Esophagus squamous epithelium (tissue), 5 donors: ENCODE data around the gene H19. TPM values are rescaled to one million over a fixed set of nuclear protein-coding genes. Genes with fewer than 3 reads are reported as not detected.

Experiments used
- DNase-seq: peaks from one replicate; lab custom pipeline; 2025; lab: John Stamatoyannopoulos, UW
- H3K27ac ChIP-seq, 4 donors: fragments of 200-600 bp; sonication (generic); one replicate each; pipeline ENCODE4 v1.5.1; 2016 to 2019; ENCODE audit warnings: mild to moderate bottlenecking in 1 of 4
- H3K27me3 ChIP-seq, 4 donors: fragments of 200-600 bp; sonication (generic); 1 replicate in 3 of 4; 2 replicates in 1 of 4; pipeline versions ENCODE4 v1.5.1 to v1.6.0; 2017 to 2021; ENCODE audit warnings: antibody characterized with exemption in 1 of 4
- H3K36me3 ChIP-seq, 3 donors: fragments of 200-600 bp; sonication (generic); one replicate each; pipeline ENCODE4 v1.5.1; 2016 to 2019
- H3K4me1 ChIP-seq, 3 donors: fragments of 200-600 bp; sonication (generic); one replicate each; pipeline ENCODE4 v1.5.1; 2017 to 2019
- H3K4me3 ChIP-seq, 4 donors: fragments of 200-600 bp; sonication (generic); 1 replicate in 3 of 4; 2 replicates in 1 of 4; pipeline ENCODE4 v1.5.1; 2016 to 2019; ENCODE audit warnings: mild to moderate bottlenecking in 2 of 4, moderate library complexity in 1 of 4
- H3K9me3 ChIP-seq, 3 donors: fragments of 200-600 bp; sonication (generic); one replicate each; pipeline ENCODE4 v1.5.1; 2016 to 2019
- POLR2A ChIP-seq, 4 donors: fragments of 450-650 bp; IDR thresholded peaks; one replicate each; pipeline ENCODE4 v1.6.1; 2017; ENCODE audit warnings: antibody characterized with exemption in 4 of 4, mild to moderate bottlenecking in 4 of 4, moderate library complexity in 3 of 4
- WGBS, 2 donors: methylation state at CpG; one replicate each; pipeline ENCODE4 v1.1.5; 2018; 5-methylcytosine and 5-hydroxymethylcytosine counted together
- intact Hi-C: fragments of 100-400 bp; cut with DNase I; formaldehyde crosslinking; loops from one replicate; pipeline ENCODE4 v1.15.0; 2022
- total RNA-seq, 4 donors: library from RNA; depleted of rRNA; stranded (reverse); fragments of >200 nt; gene quantifications; one replicate each; pipeline ENCODE4 v1.1.0, GENCODE V29; 2016
- TF ChIP-seq, protein P1 (sequence below), 6 experiments: fragments of 450-650 bp in 4 of 6; fragments of 200-600 bp in 2 of 6; sonication (generic) in 2 of 6; IDR thresholded peaks; one replicate each; pipeline ENCODE4 v1.5.1; 2016 to 2019; ENCODE audit warnings: antibody characterized with exemption in 6 of 6, mild to moderate bottlenecking in 4 of 6, moderate library complexity in 4 of 6
- donor health status: DM: yes; HTN: yes; CAD: no.

Gene H19
- total RNA-seq, 4 donors from 2014 or later, result 4.7 to 121 (median 47.8) TPM

DNA sequence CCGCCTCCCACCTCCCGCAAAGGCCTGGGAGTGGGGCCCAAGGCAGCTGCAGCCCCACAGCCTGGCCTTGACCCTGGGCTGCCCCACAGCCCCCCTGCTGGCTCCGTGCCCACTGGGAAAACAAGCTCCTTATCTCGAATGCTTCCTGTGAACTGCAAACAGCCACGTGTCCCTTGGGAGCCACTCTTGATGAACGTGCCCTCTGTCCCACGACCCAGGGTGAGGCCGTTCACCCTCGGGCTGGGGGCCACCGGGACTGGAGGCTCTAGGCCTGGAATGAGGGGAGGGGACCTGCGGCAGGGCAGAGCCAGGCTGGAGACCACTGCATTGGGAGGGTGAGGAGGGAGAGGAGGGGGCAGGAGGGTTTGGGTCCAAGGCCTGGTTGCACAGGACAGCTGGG, 9.5 kb downstream of the H19 start:
- Histone ChIP-seq H3K27me3 (no peaks in the 10 kb centered on the region), H3K9me3 (no peaks in the 10 kb centered on the region), H3K27ac (no peak overlapping the region), H3K36me3 (no peaks in the 10 kb centered on the region), H3K4me1 (no peaks in the 10 kb centered on the region), H3K4me3 (no peak overlapping the region)
- TF ChIP-seq POLR2A (IDR thresholded peaks at IDR 0.05), result no peak
- TF ChIP-seq, protein P1, sequence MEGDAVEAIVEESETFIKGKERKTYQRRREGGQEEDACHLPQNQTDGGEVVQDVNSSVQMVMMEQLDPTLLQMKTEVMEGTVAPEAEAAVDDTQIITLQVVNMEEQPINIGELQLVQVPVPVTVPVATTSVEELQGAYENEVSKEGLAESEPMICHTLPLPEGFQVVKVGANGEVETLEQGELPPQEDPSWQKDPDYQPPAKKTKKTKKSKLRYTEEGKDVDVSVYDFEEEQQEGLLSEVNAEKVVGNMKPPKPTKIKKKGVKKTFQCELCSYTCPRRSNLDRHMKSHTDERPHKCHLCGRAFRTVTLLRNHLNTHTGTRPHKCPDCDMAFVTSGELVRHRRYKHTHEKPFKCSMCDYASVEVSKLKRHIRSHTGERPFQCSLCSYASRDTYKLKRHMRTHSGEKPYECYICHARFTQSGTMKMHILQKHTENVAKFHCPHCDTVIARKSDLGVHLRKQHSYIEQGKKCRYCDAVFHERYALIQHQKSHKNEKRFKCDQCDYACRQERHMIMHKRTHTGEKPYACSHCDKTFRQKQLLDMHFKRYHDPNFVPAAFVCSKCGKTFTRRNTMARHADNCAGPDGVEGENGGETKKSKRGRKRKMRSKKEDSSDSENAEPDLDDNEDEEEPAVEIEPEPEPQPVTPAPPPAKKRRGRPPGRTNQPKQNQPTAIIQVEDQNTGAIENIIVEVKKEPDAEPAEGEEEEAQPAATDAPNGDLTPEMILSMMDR (IDR thresholded peaks at IDR 0.05), result no peak
- no CpG with 5 or more reads among the region's 11 CpGs for WGBS, 2 donors
- DNase-seq, result no peak
- intact Hi-C loops, result no loop called here

DNA sequence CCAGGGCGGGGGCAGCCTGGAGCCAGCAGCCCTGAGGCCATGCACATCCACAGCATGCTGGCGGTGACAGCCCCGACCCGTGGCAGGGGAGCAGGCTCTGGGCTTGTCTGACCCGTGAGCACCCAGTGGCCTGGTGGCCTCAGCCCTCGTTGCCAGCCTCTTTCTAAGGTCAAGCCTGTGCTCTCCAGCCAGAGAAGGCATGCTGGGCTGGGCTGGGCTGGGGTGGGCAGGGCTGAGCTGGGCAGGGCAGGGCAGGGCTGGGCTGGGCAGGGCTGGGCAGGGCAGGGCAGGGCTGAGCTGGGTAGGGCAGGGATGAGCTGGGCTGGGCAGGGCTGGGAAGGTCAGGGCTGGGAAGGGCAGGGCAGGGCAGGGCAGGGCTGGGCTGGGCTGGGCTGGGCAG, 10.6 kb downstream of the H19 start:
- intact Hi-C loops, result no loop called here
- H3K9me3 ChIP-seq, result no peaks in the 10 kb centered on the region
- H3K4me1 ChIP-seq, result no peaks in the 10 kb centered on the region
- no peaks in the 10 kb centered on the region for H3K36me3 ChIP-seq
- no peak overlapping the region for H3K27ac ChIP-seq
- no peaks in the 10 kb centered on the region for H3K27me3 ChIP-seq
- no peak for DNase-seq
- WGBS, 2 donors, result no CpG with 5 or more reads among the region's 6 CpGs
- no peak overlapping the region for H3K4me3 ChIP-seq
- TF ChIP-seq, protein P1 (IDR thresholded peaks at IDR 0.05), result no peak
- no peak for TF ChIP-seq POLR2A (IDR thresholded peaks at IDR 0.05)

DNA sequence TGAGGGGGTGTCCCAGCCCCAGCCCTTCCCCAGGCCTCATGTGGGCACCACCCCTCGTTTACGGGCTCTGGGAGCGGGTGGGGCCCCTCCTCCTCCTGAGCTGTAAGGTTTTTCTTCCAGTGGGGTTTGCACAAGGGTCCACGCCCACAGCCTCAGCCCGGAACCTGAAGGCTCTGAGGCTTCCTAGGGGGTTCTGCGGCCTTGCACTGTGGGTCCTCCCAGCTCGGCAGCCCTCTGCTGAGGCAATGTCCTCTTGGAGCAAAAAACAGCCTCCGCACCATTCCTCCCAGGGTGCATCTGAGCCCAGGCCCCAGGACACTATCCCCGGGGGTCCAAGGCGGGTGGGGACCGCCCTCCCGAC, 14.1 kb downstream of the H19 start:
- no peak for TF ChIP-seq POLR2A (IDR thresholded peaks at IDR 0.05)
- TF ChIP-seq, protein P1 (IDR thresholded peaks at IDR 0.05), result no peak
- DNase-seq, result no peak
- no CpG with 5 or more reads among the region's 12 CpGs for WGBS, 2 donors
- intact Hi-C loops, result no loop called here
- no peaks in the 10 kb centered on the region for H3K4me1 ChIP-seq
- no peak overlapping the region for H3K4me3 ChIP-seq
- H3K36me3 ChIP-seq, result no peaks in the 10 kb centered on the region
- H3K27ac ChIP-seq, result no peak overlapping the region
- H3K9me3 ChIP-seq, result no peaks in the 10 kb centered on the region
- no peaks in the 10 kb centered on the region for H3K27me3 ChIP-seq

DNA sequence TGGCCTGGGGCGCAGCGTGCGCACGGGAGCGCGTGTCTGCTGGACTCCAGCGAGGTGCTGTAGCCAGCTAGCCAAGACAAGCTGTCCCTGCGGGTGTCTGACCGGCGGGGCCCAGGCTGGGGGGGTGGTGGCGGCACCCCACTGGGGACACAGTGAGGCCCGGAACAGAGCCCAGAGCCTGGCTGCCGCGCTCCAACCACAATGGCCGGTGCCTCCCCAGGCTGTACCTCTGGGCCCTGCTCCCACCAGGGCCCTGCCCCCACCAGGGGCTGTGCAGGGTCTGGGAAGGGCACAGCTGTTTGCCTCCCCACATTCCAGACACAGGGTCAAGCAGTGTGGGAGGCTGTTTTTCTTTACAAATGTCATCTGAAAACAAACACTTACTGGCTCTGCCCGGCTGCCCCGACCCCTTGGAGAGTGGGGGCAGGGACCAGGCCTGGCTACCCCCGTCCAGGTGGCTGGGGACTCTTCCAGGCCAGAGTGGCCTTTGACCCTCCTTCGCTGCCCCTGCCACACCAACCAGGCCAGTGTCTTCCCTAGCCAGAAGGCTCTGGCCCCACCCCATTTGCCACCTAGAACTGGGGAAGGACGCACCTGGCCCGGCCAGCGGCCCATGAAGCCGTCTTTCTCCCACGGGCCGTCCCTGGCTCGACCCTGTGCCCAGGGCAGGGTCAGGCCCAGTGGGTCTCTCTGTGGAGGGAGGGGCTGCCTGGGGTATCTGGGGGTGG, 14.6 kb downstream of the H19 start:
- no peak for DNase-seq

DNA sequence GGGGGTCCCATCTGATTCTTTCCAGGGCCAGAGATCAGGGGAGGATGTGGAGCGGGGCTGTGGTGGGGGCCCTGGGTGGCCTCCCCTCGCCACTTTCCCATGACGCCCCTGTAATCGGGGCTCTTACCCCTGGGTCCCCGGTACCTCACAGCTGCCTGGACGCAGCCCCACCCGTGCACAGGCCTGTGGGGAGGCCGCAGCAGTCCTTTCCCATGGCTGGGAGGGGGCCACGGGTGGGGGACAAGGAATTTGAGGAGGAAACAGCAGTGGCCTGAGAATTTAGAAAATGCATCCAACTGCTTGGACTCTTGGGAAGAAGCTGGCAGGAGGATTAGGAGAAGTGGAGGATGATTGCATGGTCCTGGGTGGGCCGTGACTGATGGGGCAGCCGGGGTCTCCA, 18.0 kb downstream of the H19 start:
- intact Hi-C loops, result no loop called here
- TF ChIP-seq POLR2A (IDR thresholded peaks at IDR 0.05), result no peak
- TF ChIP-seq, protein P1 (IDR thresholded peaks at IDR 0.05), result no peak
- DNase-seq, result no peak
- no peaks in the 10 kb centered on the region for H3K4me1 ChIP-seq
- no peaks in the 10 kb centered on the region for H3K36me3 ChIP-seq
- no peaks in the 10 kb centered on the region for H3K27me3 ChIP-seq
- WGBS, 2 donors, result no CpG with 5 or more reads among the region's 11 CpGs
- H3K27ac ChIP-seq, result no peak overlapping the region
- H3K9me3 ChIP-seq, result no peaks in the 10 kb centered on the region
- H3K4me3 ChIP-seq, result no peak overlapping the region

More for the DNA sequence above, 14.6 kb downstream of the H19 start:
- no peak overlapping the region for H3K4me3 ChIP-seq
- intact Hi-C loops, result no loop called here
- no peaks in the 10 kb centered on the region for H3K27me3 ChIP-seq
- H3K36me3 ChIP-seq, result no peaks in the 10 kb centered on the region
- no CpG with 5 or more reads among the region's 26 CpGs for WGBS, 2 donors
- no peak overlapping the region for H3K27ac ChIP-seq
- no peaks in the 10 kb centered on the region for H3K9me3 ChIP-seq
- TF ChIP-seq POLR2A (IDR thresholded peaks at IDR 0.05), result no peak
- TF ChIP-seq, protein P1 (IDR thresholded peaks at IDR 0.05), result no peak
- no peaks in the 10 kb centered on the region for H3K4me1 ChIP-seq
